T47D (cell line): Measurements from ENCODE around the gene PHF2.
A peak's percentile ranks its signal among the peaks of the same experiment; 100 is the strongest.

Experiments used
- DNase-seq, 2 experiments: peaks; one replicate each; pipeline versions ENCODE4 v3.0.0 to v3.0.0-alpha.2; 2011 to 2012; ENCODE audit warnings: low read depth in 1 of 2, low spot score in 1 of 2
- JUND ChIP-seq: IDR thresholded peaks from 2 replicates; pipeline ENCODE4 v1.6.1; 2012; ENCODE audit warnings: low read depth
- in situ Hi-C: cut with HindIII; loops from 2 replicates; pipeline ENCODE4 v1.10.0; 2016; ENCODE audit warnings: low sequenced_read_pairs, low pct_unique_long_range_greater_than_20kb

The PHF2 gene

DNA sequence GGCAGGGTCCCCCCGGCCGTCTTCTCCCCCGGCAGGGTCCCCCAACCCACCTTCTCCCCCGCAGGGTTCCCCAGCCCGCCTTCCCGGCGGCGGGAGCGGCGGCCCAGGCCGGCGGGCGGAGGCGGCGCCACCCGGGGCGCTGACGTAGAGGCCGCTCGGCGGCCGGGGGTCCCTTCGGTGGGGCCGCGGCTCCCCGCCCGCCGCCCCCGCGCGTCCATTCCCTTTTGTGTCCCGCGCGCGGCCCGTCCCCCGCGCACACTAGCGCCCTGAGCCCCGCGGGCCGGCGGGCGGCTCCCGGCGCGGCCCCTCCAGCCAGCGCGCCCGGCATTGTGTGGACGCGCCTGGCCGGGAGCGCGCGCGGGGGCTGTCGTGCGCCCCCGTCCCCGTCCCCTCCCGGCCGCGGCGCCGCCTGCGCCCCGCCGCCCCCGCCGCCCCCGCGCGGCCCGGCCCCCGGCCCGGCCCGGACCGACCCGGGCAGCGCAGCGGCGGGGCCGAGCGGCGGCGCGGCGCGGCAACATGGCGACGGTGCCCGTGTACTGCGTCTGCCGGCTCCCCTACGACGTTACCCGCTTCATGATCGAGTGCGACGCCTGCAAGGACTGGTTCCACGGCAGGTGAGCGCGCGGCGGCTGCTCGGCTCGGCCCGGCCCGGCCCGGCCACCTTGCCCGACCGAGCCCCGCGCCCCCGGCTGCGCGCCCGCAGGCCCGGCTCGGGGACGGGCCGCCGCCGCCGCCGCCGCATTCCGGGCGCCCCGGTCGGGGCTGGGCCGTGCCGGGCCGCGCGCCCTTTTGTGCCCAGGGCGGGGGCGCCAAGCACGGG lies at the start of gene PHF2:
Gene PHF2, plus strand, starts transcription at position 327 of the 820 bp plus-strand sequence. Its CDS starts 190 bp downstream, at position 517.
- no peak for TF ChIP-seq JUND
- peak in 1 of 2 experiments; percentile 22 for DNase-seq
- in situ Hi-C loops: no loop called here

DNA sequence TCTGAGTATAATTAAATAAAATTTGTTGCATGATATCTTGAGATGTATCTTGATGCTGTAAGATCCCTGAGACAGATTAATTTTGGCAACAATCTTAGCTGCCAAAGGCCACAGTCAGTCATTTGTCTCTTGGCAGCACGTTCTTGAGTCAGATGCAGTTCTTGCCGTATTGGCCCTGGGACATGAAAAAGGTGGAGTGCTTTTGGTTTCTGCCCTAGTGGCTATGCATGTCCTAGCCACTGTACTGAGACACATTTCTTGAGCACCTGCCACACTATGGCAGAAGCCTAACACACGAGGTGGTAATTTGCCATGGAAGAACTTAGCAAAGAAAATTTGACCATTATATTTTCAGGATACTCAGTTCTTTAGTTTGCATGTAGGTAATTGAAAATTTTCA lies 45.0 kb upstream of the PHF2 start:
- TF ChIP-seq JUND: no peak
- in situ Hi-C loops: no loop called here
- DNase-seq: peak in 1 of 2 experiments; percentile 63

DNA sequence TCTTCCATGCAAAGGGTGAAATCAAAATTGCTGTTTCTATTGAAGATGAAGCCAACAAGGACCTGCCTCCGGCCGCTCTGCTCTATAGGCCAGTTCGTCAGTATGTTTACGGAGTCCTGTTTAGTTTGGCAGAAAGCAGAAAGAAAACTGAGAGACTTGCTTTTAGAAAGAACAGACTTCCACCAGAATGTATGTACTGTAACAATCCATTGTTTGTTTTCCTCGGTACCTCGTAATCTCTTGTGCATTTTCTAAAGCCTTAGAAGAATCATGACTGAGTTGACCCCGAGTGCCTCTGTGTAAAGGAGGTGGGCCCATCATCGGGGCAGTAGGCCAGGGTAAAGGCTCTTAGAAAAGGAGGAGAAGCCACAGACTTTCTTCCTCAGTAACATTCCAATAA lies 44.2 kb upstream of the PHF2 start:
- in situ Hi-C loops: no loop called here
- no peak for TF ChIP-seq JUND
- DNase-seq: peak; percentile 14 to 67

DNA sequence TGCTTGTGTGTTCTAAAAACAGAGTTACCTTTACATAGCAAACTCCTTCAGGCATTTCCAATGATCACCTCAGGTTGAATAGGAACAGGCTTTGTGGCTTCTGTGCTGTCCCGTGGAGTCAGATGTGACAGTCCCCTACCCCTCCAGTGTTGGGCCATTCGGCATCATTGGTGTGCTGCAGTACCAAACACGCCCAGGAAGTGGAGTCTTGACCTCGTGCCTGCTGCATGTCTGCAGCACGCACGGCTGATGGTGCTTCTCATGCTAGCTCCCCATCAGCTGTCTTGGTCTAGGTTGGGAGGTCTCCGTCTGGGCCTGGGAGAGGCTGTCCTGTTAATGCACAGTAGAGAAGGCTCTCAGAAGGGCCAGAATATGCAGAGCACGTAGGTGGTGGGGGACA lies 42.5 kb upstream of the PHF2 start:
- TF ChIP-seq JUND: no peak
- in situ Hi-C loops: no loop called here
- no peak for DNase-seq

DNA sequence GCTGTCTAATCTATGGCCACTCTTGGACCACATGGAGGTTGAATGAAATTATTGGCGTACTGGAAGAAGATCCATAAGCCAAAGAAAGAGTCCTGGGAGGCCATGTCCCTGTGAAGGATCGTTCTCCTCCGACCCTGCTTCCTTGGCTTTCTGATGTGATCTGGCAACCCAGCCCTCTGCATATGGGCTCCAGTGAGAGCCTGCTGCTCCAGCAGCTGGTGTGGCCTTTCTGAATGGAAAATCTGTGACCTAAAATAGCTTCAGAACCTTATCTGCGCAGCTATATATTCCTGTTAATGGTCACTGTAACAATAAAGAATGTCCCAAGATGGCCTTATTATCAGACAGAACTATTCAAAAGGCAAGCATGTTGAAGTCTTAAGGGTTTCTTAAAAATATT lies 40.2 kb upstream of the PHF2 start:
- in situ Hi-C loops: no loop called here
- TF ChIP-seq JUND: no peak
- DNase-seq: no peak

DNA sequence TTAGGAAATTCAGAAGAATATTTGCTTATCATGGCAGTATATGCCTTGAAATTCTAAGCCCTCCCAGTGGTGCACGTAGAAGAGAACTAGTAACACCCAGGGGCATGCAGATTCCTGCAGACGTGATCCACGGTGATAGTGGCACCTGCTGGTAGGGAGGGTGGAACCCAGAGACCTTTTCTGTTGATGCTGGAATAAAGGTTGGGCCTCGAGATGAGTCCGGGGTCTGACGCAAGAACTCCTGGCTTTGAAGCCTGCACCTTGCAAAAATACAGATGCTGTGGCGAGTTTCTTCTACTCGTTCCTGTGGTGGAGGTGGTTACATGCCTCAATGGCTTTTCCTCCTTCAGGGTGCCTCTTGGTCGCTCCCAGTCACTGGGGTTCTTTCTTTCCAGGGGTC lies 39.5 kb upstream of the PHF2 start:
- peak in 1 of 2 experiments; percentile 13 for DNase-seq
- TF ChIP-seq JUND: no peak
- in situ Hi-C loops: no loop called here

DNA sequence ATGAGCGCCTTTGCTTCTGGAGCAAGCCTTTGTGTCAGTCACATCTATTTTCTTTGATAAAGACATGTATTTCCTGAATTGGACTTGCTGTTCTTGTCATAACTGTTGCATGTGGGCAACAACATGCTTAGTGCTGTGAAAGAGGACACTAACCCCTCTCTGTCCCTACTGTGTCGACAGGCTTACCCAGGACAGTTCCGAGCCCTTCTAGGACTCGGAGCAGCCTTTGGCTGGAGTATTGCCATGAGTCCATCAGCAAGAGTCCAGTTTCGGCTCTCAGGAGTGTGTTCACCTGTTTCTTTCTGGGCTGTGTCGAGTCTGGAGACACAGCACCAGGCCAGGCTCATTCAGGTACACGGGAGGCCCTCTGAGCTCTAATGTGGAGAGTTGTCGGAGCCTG lies 36.1 kb upstream of the PHF2 start:
- in situ Hi-C loops: no loop called here
- no peak for DNase-seq
- TF ChIP-seq JUND: no peak

DNA sequence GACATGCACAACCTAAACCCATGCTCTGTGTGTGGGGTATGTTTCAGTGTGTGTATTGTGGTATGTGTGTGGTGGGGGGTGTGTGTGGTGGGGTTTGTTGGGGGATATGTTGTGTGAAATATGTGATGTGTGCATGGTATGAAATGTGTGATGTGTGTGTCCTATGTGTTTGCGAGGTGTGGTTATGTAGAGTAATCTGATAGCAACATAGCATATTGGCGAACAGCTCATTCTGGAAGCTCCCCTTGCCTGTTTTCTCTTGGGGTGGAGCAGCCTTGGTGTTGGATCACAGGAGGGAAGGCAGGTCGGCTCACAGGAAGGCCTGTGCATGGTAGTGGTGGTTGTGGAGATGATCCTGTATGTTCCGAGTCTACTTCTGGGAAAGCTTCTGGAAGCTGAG lies 35.4 kb upstream of the PHF2 start:
- in situ Hi-C loops: no loop called here
- TF ChIP-seq JUND: no peak
- DNase-seq: no peak

DNA sequence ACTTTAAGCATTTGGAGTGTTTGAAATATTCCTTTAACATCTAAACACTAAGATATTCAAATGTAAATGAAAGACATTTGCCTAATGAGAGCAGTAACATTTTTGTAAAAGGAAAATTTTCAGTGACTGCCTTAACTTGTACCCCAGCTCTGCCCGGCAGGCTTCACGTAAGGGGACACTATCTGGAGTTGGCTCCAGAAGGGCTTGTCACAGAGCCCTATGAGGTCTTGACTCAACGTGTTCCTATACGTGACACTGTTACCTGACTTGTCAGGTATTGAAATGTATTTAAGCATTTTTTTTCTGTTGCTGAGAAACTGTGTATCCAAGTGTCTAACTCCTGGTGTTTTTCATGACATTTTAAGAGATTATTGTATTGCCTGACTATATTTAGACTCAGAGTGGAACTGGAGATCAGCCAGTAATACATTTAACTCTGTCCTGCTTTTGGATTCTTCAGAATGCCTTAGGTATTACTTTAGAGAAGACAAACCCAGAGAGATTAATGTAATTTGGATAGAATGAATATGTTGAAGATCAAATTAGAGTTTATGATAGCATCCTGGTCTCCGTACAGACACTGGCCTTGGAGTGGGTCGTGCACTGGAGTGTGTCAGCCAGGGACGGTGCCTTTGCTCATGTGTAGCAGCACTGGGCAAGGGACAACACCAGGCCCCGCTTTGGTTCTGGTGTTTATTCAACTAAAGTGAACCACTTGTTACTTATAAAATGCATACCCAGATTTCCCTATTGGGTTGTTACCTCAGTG lies 34.6 kb upstream of the PHF2 start:
- no peak for TF ChIP-seq JUND
- in situ Hi-C loops: no loop called here
- no peak for DNase-seq

DNA sequence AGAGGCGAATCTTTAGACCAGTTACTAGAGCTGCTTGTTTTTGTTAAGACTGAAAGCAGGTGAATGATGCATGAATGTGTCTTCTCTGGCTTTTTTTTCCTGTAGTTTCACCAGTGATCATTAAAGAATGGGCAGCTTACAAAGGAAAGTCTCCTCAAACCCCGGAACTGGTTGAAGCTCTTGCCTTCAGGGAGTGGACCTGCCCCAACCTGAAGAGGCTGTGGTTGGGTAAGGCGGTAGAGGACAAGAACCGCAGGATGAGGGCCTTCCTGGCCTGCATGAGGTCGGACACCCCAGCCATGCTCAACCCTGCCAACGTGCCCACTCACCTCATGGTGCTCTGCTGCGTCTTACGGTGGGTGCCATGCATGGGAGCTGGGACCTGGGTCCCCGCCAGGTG lies 33.3 kb upstream of the PHF2 start:
- no peak for TF ChIP-seq JUND
- in situ Hi-C loops: no loop called here
- no peak for DNase-seq

DNA sequence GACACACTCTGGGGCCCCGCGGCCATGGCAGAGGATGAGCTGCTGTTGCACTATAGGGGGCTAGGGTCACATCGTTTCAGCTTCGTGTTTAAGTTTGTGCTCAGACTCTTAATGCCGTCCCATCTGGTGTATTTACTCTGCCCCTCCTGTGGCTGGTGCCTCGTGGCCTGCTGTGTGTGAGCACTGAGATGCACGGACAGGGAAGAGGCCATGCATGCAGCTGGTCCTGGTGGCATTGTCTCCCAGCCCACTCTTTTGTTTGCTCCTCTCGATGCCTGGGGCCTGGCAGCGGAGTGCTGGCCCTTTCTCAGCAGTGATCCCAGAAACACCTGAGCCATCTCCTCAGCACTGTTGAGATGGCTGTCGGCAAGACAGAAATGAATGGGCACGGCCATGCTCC lies 30.0 kb upstream of the PHF2 start:
- no peak for TF ChIP-seq JUND
- in situ Hi-C loops: no loop called here

DNA sequence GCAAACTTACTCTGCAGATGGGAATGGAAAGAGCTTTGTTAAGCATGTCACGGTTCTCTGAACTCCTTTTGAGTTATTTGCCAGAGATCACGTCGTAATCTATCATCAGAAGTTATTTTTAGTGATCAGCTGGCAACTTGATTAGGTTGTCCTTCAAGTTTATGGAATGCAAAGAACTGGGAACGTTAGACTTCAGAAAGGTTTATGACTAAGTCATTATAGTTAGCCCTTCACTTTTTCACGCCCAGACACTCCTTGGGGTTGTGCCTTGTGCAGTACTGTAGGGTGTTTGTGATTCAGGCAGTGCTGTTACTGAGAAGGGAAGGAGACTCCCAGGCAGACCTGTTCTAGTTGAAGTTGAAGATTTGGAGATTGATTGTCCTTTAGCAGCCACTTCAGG lies 26.8 kb upstream of the PHF2 start:
- DNase-seq: no peak
- no peak for TF ChIP-seq JUND
- in situ Hi-C loops: no loop called here

More for the DNA sequence above, 30.0 kb upstream of the PHF2 start:
- DNase-seq: no peak

DNA sequence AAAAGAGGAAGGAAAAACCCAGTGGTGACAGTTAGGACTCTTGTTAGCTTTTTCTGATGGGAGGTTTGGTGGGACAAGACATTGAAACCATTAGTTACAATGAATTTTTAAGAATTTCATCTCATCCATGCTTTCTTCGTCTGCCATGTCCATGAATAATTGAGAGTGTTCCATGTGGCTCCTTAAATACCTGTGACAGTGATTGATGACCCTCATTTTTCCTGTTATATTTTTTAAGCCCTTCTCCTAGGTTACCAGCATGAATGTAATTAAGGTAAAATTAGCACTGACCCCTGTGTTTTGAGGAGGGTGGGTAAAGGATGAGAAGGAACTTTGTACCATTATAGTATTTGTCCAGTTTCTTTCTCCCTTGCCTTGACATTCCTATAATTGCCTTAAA lies 23.5 kb upstream of the PHF2 start:
- in situ Hi-C loops: no loop called here
- DNase-seq: no peak
- TF ChIP-seq JUND: no peak
